CD14-positive monocyte (primary cell): ENCODE results near the gene WWC2. TPM values are rescaled to one million over a fixed set of nuclear protein-coding genes. Genes with fewer than 3 reads are reported as not detected.
A peak's percentile ranks its signal among the peaks of the same experiment; 100 is the strongest.

ENCODE experiments used
- DNase-seq, 3 donors: peaks; one replicate each; pipeline ENCODE4 v3.0.0-alpha.2; 2011 to 2022
- H2AFZ ChIP-seq: 2 replicates; pipeline ENCODE4 v1.6.0; 2012; ENCODE audit warnings: mild to moderate bottlenecking, low read depth, low read length, inconsistent platforms; ENCODE audit not compliant: insufficient read depth, poor library complexity, severe bottlenecking
- H3K27ac ChIP-seq, 2 donors: 1 replicate in 1 of 2; 2 replicates in 1 of 2; pipeline ENCODE4 v1.5.1; 2012 to 2013; ENCODE audit warnings: low read length in 2 of 2, control low read depth in 1 of 2, inconsistent platforms in 1 of 2, low read depth in 1 of 2, mild to moderate bottlenecking in 1 of 2
- H3K27me3 ChIP-seq, 2 donors: one replicate each; pipeline versions ENCODE4 v1.6.0 to v1.6.1; 2011 to 2013; ENCODE audit warnings: low read length in 2 of 2; ENCODE audit not compliant: control insufficient read depth in 2 of 2, insufficient read depth in 2 of 2
- H3K36me3 ChIP-seq, 2 donors: replicated peaks in 1 of 2; 1 replicate in 1 of 2; 2 replicates in 1 of 2; pipeline versions ENCODE4 v1.5.1 to v1.6.1; 2012 to 2013; ENCODE audit warnings: low read length in 2 of 2, control low read depth in 1 of 2, inconsistent platforms in 1 of 2, mild to moderate bottlenecking in 1 of 2; ENCODE audit not compliant: insufficient read depth in 2 of 2, control insufficient read depth in 1 of 2
- H3K4me1 ChIP-seq, 2 donors: 1 replicate in 1 of 2; 2 replicates in 1 of 2; pipeline versions ENCODE4 v1.5.1 to v1.6.1; 2012 to 2013; ENCODE audit warnings: low read length in 2 of 2, control low read depth in 1 of 2, inconsistent platforms in 1 of 2, mild to moderate bottlenecking in 1 of 2, moderate library complexity in 1 of 2; ENCODE audit not compliant: insufficient read depth in 2 of 2, control insufficient read depth in 1 of 2
- H3K4me2 ChIP-seq: replicated peaks from 2 replicates; pipeline ENCODE3; 2012; ENCODE audit warnings: low read length, moderate library complexity, mild to moderate bottlenecking; ENCODE audit not compliant: poor library complexity, severe bottlenecking; ENCODE audit errors: extremely low read depth
- H3K4me3 ChIP-seq, 3 experiments: fragments of 200-600 bp in 1 of 3; sonication (generic) in 1 of 3; replicated peaks in 1 of 3; 1 replicate in 2 of 3; 2 replicates in 1 of 3; pipeline ENCODE4 v1.5.1; 2011 to 2013; ENCODE audit warnings: low read length in 3 of 3, mild to moderate bottlenecking in 3 of 3, control low read depth in 2 of 3, low read depth in 2 of 3, inconsistent platforms in 1 of 3, moderate library complexity in 1 of 3
- H3K79me2 ChIP-seq: 2 replicates; pipeline ENCODE4 v1.6.0; 2012; ENCODE audit warnings: mild to moderate bottlenecking, control low read depth, inconsistent platforms, low read length, moderate library complexity; ENCODE audit not compliant: insufficient read depth
- H3K9ac ChIP-seq: 2 replicates; pipeline ENCODE4 v1.6.0; 2017; ENCODE audit warnings: low read length, mild to moderate bottlenecking; ENCODE audit not compliant: insufficient read depth, poor library complexity, severe bottlenecking
- H3K9me3 ChIP-seq, 2 donors: replicated peaks in 1 of 2; 1 replicate in 1 of 2; 2 replicates in 1 of 2; pipeline versions ENCODE4 v1.5.1 to v1.6.1; 2012 to 2013; ENCODE audit warnings: low read length in 2 of 2, control low read depth in 1 of 2; ENCODE audit not compliant: control insufficient read depth in 1 of 2, insufficient read depth in 1 of 2
- H4K20me1 ChIP-seq: 2 replicates; pipeline ENCODE4 v1.6.0; 2012; ENCODE audit warnings: mild to moderate bottlenecking, low read length, control low read depth, moderate library complexity; ENCODE audit not compliant: insufficient read depth
- H3K27ac Mint-ChIP-seq, 7 donors: one replicate each; pipeline ENCODE4 v1.8.0; 2020; ENCODE audit warnings: mild to moderate bottlenecking in 7 of 7, mixed read lengths in 7 of 7, moderate library complexity in 6 of 7, inconsistent platforms in 2 of 7
- H3K27me3 Mint-ChIP-seq, 3 donors: one replicate each; pipeline ENCODE4 v1.8.0; 2021 to 2022; ENCODE audit warnings: low read depth in 3 of 3, mild to moderate bottlenecking in 3 of 3, mixed read lengths in 3 of 3, moderate library complexity in 3 of 3, inconsistent platforms in 1 of 3
- H3K36me3 Mint-ChIP-seq, 2 donors: one replicate each; pipeline ENCODE4 v1.8.0; 2020; ENCODE audit warnings: mixed read lengths in 2 of 2, inconsistent platforms in 1 of 2, mild to moderate bottlenecking in 1 of 2
- H3K4me1 Mint-ChIP-seq: one replicate; pipeline ENCODE4 v1.8.0; 2020; ENCODE audit warnings: mild to moderate bottlenecking, mixed read lengths
- H3K4me3 Mint-ChIP-seq, 2 donors: one replicate each; pipeline ENCODE4 v1.8.0; 2020; ENCODE audit warnings: mild to moderate bottlenecking in 2 of 2, mixed read lengths in 2 of 2, moderate library complexity in 1 of 2
- H3K9me3 Mint-ChIP-seq, 7 donors: one replicate each; pipeline ENCODE4 v1.8.0; 2020 to 2022; ENCODE audit warnings: mixed read lengths in 7 of 7, mild to moderate bottlenecking in 6 of 7, moderate library complexity in 6 of 7, inconsistent platforms in 2 of 7
- WGBS: methylation state at CpG from one replicate; pipeline ENCODE4 v1.1.5; 2013; ENCODE audit warnings: missing lambda C conversion rate; ENCODE audit not compliant: insufficient coverage; 5-methylcytosine and 5-hydroxymethylcytosine counted together
- intact Hi-C, 2 donors: fragments of 100-400 bp; cut with micrococcal nuclease; formaldehyde crosslinking; loops; one replicate each; pipeline versions ENCODE4 v1.15.0 to v1.15.1; 2023
- polyA plus RNA-seq, 3 donors: library from polyadenylated mRNA; depleted of rRNA in 1 of 3; unstranded in 2 of 3; stranded (reverse) in 1 of 3; fragments of 300-500 nt in 2 of 3; fragments of >200 nt in 1 of 3; fragmentation: Illumina TruSeq in 2 of 3; gene quantifications; 1 replicate in 2 of 3; 2 replicates in 1 of 3; pipeline ENCODE4 v1.2.3, GENCODE V29; 2012 to 2021
- TF ChIP-seq, protein P1 (sequence below): fragments of 200-600 bp; IDR thresholded peaks from one replicate; pipeline ENCODE4 v1.8.0; 2022; ENCODE audit warnings: antibody characterized with exemption, mild to moderate bottlenecking

Gene WWC2
- polyA plus RNA-seq, 3 donors = 1.9 to 3.8 (median 2.9) TPM

DNA sequence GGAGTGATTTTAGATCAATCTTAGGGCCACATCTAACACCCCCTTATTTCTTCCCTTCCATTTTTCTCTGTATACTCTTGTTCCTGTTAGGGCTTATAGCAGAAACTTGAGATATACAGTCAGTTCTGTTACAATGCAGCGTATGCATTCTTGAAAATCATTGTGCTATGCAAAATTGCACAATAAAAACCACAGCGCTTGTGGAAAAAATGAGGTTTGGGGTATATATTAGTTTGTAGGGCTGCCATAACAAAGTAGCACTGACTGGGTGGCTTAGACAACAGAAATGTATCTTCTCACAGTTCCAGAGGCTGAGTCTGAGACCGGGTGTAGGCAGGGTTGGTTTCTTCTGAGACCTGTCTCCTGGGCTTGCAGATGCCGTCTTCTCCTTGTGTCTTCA lies 59.0 kb downstream of the WWC2 start:
- Histone ChIP-seq H2AFZ (no peak overlapping the region), H3K79me2 (no peaks in the 10 kb centered on the region), H3K4me2 (no peak overlapping the region), H3K9me3 (no peaks in the 10 kb centered on the region), H4K20me1 (no peaks in the 10 kb centered on the region), H3K4me3 (no peak overlapping the region), H3K27me3 (no peaks in the 10 kb centered on the region), H3K4me1 (peaks cover 0 to 3% of the 10 kb centered on the region in 2 donors), H3K36me3 (no peaks in the 10 kb centered on the region), H3K9ac (no peak overlapping the region), H3K27ac (no peak overlapping the region)
- DNase-seq = no peak
- Mint-ChIP-seq H3K4me3 (no peak overlapping the region), H3K27me3 (peaks cover 0 to 2% (median 0%) of the 10 kb centered on the region in 3 donors), H3K9me3 (no peaks in the 10 kb centered on the region), H3K27ac (peak overlapping the region in 1 of 7 donors; percentile 26), H3K4me1 (peaks cover 8% of the 10 kb centered on the region), H3K36me3 (no peaks in the 10 kb centered on the region)
- intact Hi-C loops = no loop called here
- WGBS = no CpG with 5 or more reads among the region's 4 CpGs
- TF ChIP-seq, protein P1, sequence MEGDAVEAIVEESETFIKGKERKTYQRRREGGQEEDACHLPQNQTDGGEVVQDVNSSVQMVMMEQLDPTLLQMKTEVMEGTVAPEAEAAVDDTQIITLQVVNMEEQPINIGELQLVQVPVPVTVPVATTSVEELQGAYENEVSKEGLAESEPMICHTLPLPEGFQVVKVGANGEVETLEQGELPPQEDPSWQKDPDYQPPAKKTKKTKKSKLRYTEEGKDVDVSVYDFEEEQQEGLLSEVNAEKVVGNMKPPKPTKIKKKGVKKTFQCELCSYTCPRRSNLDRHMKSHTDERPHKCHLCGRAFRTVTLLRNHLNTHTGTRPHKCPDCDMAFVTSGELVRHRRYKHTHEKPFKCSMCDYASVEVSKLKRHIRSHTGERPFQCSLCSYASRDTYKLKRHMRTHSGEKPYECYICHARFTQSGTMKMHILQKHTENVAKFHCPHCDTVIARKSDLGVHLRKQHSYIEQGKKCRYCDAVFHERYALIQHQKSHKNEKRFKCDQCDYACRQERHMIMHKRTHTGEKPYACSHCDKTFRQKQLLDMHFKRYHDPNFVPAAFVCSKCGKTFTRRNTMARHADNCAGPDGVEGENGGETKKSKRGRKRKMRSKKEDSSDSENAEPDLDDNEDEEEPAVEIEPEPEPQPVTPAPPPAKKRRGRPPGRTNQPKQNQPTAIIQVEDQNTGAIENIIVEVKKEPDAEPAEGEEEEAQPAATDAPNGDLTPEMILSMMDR = no peak

DNA sequence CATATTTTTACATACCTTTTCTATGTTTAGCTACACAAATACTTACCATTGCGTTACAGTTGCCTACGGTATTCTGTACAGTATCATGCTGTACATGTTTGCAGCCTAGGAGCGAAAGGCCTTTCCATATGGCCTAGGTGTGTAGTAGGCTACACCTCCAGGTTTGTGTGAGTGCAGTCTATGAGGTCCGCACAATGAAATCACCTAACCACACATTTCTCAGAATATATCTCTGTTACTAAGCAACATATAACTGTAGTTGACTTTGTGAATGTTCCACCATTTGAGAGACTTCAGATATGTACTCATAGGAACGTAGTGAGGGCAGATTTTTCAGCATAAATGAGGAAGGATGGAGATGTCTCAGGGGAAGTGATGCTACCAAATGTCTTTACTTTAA lies 62.6 kb downstream of the WWC2 start:
- H3K27ac Mint-ChIP-seq = no peak overlapping the region
- Histone ChIP-seq H3K4me3 (no peak overlapping the region), H4K20me1 (no peaks in the 10 kb centered on the region), H3K9me3 (no peaks in the 10 kb centered on the region), H3K4me2 (no peak overlapping the region), H3K36me3 (no peaks in the 10 kb centered on the region), H3K4me1 (peaks cover 0 to 3% of the 10 kb centered on the region in 2 donors), H3K9ac (no peak overlapping the region), H3K27ac (no peak overlapping the region), H2AFZ (no peak overlapping the region), H3K27me3 (no peaks in the 10 kb centered on the region), H3K79me2 (no peaks in the 10 kb centered on the region)
- no peaks in the 10 kb centered on the region for H3K9me3 Mint-ChIP-seq
- no CpG with 5 or more reads among the region's 5 CpGs for WGBS
- H3K27me3 Mint-ChIP-seq = no peaks in the 10 kb centered on the region
- intact Hi-C loops = no loop called here
- no peaks in the 10 kb centered on the region for H3K36me3 Mint-ChIP-seq
- H3K4me1 Mint-ChIP-seq = peaks cover 8% of the 10 kb centered on the region
- no peak overlapping the region for H3K4me3 Mint-ChIP-seq
- DNase-seq = no peak
- TF ChIP-seq, protein P1 = no peak
